AG09319 (cell line): Measurements from ENCODE around the gene STXBP3.
"Not testable (repeated sequence)": the region's sequence is repeated elsewhere in the genome, so short reads cannot be mapped to it uniquely, and the experiment has no call there.

Experiments used
- DNase-seq: peaks from one replicate; pipeline ENCODE4 v3.0.0-alpha.2; 2010; ENCODE audit warnings: low read depth; ENCODE audit errors: extremely low read depth
- TF ChIP-seq, protein P1 (sequence below): IDR thresholded peaks from 2 replicates; pipeline ENCODE4 v1.5.1; 2011; ENCODE audit warnings: low read depth, mild to moderate bottlenecking, inconsistent platforms, low read length, moderate library complexity

Gene STXBP3, protein sequence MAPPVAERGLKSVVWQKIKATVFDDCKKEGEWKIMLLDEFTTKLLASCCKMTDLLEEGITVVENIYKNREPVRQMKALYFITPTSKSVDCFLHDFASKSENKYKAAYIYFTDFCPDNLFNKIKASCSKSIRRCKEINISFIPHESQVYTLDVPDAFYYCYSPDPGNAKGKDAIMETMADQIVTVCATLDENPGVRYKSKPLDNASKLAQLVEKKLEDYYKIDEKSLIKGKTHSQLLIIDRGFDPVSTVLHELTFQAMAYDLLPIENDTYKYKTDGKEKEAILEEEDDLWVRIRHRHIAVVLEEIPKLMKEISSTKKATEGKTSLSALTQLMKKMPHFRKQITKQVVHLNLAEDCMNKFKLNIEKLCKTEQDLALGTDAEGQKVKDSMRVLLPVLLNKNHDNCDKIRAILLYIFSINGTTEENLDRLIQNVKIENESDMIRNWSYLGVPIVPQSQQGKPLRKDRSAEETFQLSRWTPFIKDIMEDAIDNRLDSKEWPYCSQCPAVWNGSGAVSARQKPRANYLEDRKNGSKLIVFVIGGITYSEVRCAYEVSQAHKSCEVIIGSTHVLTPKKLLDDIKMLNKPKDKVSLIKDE

DNA sequence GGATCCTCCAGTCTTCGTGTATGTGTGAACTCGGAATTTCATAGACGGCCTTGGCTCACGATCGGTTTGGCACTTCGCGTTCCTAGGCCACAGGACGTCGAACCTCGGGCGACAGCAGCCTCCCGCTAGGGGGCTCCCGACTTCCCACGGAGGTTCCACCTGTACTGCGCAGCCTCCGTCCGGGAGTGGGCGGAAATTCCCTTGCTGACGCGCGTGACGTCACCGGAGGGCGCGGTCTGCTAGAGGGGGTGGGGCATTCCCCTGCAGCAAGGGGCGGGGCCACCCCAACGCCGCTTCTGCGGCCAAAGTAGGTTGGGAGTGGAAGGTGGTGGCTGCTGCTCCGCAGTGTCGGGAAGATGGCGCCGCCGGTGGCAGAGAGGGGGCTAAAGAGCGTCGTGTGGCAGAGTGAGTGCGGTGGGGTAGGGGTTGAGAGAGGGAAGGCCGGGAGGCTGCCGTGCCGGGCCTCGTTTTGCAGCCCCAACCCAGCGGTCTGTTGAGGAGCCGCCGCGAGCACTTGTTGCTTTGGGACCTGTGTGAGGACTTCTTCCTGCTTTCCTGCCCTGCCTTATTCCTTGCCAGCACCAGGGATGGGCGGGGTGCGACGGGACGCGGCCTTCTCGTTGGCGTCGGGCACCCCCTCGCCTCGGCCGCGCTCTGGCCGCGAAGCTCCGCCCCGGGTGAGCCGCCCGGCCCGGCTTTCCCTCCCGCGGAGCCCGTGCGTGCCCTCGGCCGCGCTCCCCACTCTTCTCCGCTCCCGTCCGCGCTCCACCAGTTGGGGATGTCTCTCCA lies at the start of gene STXBP3:
Gene STXBP3 (plus strand): TSS at position 293 of the 789 bp plus-strand sequence. CDS start 64 bp downstream, at position 357.
- TF ChIP-seq, protein P1, sequence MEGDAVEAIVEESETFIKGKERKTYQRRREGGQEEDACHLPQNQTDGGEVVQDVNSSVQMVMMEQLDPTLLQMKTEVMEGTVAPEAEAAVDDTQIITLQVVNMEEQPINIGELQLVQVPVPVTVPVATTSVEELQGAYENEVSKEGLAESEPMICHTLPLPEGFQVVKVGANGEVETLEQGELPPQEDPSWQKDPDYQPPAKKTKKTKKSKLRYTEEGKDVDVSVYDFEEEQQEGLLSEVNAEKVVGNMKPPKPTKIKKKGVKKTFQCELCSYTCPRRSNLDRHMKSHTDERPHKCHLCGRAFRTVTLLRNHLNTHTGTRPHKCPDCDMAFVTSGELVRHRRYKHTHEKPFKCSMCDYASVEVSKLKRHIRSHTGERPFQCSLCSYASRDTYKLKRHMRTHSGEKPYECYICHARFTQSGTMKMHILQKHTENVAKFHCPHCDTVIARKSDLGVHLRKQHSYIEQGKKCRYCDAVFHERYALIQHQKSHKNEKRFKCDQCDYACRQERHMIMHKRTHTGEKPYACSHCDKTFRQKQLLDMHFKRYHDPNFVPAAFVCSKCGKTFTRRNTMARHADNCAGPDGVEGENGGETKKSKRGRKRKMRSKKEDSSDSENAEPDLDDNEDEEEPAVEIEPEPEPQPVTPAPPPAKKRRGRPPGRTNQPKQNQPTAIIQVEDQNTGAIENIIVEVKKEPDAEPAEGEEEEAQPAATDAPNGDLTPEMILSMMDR: peak; percentile 99
- peak; percentile 97 for DNase-seq

DNA sequence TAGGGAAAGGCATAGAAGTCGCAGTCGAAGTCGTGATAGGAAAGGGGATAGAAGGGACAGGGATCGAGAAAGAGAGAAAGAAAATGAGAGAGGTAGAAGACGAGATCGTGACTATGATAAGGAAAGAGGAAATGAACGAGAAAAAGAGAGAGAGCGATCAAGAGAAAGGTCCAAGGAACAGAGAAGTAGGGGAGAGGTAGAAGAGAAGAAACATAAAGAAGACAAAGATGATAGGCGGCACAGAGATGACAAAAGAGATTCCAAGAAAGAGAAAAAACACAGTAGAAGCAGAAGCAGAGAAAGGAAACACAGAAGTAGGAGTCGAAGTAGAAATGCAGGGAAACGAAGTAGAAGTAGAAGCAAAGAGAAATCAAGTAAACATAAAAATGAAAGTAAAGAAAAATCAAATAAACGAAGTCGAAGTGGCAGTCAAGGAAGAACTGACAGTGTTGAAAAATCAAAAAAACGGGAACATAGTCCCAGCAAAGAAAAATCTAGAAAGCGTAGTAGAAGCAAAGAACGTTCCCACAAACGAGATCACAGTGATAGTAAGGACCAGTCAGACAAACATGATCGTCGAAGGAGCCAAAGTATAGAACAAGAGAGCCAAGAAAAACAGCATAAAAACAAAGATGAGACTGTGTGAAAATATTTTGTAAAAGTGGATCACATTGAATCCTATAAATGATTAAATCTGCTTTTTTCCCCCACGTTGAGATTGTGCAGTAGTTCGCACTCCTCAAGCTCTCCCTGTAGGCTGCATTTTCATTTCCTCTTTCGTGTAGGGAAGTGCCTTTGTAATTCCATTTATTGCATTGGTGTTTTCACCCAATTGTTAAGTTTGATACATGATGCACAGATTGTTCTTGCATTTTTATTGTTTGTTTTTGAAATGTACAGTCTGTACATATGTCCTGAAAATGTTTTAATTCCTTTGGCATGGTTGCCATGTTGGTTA lies 46.8 kb upstream of the STXBP3 start:
- no peak for DNase-seq
- TF ChIP-seq, protein P1: no peak

DNA sequence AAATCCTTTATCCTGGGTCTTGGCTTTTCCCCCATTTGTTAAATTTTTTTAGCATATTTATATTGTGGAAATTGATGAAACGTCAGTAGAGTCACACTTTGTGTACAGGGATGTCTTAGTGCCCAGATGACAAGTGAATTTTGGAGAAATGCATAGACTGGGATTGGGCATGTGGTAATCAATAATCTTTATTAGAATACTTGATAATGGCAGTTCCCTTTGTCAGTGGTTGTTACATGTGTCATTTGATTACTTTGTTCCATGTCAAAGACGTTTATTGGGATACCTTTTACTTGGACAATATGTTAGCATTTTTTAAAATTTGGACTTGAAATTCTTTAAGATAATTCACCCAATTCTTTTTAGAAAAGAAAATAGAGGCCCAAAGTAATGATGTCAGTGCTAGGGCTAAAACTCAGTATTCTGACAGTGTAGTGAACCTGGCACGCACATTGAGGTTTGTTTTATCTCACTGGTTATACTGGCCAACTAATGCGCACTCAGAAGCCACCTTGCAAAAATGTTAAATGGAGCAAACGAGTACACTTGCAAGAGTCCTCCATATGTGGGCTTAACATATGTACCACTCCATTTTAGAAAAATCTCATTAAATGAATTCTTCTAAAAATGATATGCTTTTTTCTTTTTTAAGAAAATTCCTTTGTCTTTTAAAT lies 45.2 kb upstream of the STXBP3 start:
- no peak for DNase-seq
- TF ChIP-seq, protein P1: no peak

DNA sequence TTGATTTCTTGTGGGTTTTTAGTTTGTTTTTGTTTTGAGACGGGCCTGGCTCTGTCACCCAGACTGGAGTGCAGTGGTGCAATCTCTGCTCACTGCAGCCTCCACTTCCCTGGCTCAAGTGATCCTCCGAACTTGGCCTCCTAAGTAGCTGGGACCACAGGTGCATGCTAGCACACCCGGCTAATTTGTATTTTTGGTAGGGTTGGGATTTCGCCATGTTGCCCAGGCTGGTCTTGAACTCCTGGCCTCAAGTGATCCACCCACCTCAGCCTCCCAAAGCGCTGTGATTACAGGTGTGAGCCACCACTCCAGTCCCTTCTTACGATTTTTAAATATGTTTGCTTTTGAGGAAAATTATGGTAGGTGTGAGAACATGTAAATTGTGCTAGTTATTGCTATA lies 44.4 kb upstream of the STXBP3 start:
- DNase-seq: not testable (repeated sequence)

DNA sequence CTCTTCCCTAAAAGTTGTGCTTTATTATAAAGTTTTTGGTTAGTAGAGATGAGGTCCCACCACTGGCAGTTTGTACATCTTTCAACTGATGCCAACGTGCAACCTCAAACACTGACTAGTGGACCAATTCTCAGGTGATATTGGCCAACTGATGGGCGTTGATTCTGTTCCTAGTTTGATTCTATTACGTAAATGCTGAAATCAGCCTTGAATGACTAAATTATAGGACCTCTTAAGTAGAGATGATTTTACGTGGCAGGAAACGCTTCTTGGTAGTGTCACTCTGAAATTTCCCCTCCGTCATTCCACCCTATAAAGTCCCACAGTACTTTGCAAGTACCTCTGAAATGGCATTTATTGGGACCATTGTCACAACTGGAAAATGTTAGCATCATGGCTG lies 42.5 kb upstream of the STXBP3 start:
- no peak for DNase-seq
- TF ChIP-seq, protein P1: no peak

DNA sequence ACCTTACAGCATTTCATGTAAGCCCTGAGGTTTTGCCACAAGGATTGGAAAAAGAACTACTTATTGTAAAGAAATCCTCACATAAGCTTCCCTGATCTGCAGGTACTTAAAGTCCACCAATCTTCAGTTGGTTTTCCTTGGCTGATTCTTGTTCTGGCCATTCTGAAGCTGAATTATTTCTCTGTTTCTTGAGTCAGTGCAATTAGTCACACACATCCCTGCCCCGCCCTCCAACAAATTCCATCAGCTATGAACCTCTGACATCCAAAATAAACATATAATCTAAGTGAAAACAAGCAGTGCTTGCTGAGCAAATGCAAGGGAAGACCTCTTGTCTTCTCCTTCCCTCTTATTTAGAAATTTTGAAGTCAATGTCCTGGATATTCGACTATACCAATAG lies 42.0 kb upstream of the STXBP3 start:
- peak; percentile 55 for DNase-seq
- TF ChIP-seq, protein P1: no peak

DNA sequence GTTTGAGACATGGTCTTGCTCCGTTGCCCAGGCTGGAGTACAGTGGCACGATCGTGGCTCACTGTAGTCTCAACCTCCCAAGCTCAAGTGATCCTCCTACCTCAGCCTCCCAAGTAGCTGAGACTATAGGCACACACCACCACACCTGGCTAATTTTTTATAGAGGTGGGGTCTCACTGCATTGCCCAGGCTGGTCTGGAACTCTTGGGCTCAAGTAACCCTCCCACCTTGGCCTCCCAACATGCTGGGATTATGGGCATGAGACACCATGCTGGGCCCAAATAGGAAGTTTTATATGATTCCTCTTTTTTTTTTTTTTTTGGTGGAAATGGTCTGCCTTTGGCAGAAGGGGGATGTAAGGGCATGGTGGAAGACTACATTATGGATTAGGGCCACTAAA lies 39.8 kb upstream of the STXBP3 start:
- DNase-seq: no peak
- TF ChIP-seq, protein P1: no peak
